GM23338 (cell line): ENCODE data around the gene ORAI2. TPM values are rescaled to one million over a fixed set of nuclear protein-coding genes. Genes with fewer than 3 reads are reported as not detected.

ENCODE experiments used
- ATAC-seq: fragments of 200-7000 bp; cut with Tn5 transposase; 3 replicates; pipeline ENCODE4 v1.9.1; 2020
- DNase-seq: peaks from one replicate; pipeline ENCODE4 v3.0.0-alpha.2; 2015; ENCODE audit warnings: low spot score
- H2AFZ ChIP-seq: fragments of 200-600 bp; sonication (generic); 2 replicates; pipeline ENCODE4 v1.8.0; 2016; ENCODE audit warnings: antibody characterized with exemption, mild to moderate bottlenecking, moderate library complexity
- H3F3A ChIP-seq: fragments of 200-600 bp; sonication (generic); replicated peaks from 2 replicates; pipeline ENCODE4 v1.8.0; 2017; ENCODE audit warnings: antibody characterized with exemption, mixed run types, low read depth
- H3K27ac ChIP-seq: fragments of 200-600 bp; sonication (generic); 2 replicates; pipeline ENCODE4 v1.6.1; 2016; ENCODE audit warnings: low read depth
- H3K27me3 ChIP-seq: fragments of 200-600 bp; sonication (generic); 2 replicates; pipeline ENCODE4 v1.8.0; 2016; ENCODE audit warnings: mild to moderate bottlenecking, mixed run types, moderate library complexity; ENCODE audit not compliant: insufficient read depth
- H3K36me3 ChIP-seq: fragments of 200-600 bp; sonication (generic); 2 replicates; pipeline ENCODE4 v1.8.0; 2016; ENCODE audit warnings: mild to moderate bottlenecking; ENCODE audit not compliant: insufficient read depth
- H3K4me1 ChIP-seq: fragments of 200-600 bp; sonication (generic); 2 replicates; pipeline ENCODE4 v1.8.0; 2016; ENCODE audit warnings: mild to moderate bottlenecking, moderate library complexity; ENCODE audit not compliant: insufficient read depth
- H3K4me2 ChIP-seq: fragments of 200-600 bp; sonication (generic); 2 replicates; pipeline ENCODE4 v1.7.1; 2017; ENCODE audit warnings: mixed run types
- H3K4me3 ChIP-seq: fragments of 200-600 bp; sonication (generic); 2 replicates; pipeline ENCODE4 v1.6.1; 2016; ENCODE audit warnings: mixed run types
- H3K79me2 ChIP-seq: fragments of 200-600 bp; sonication (generic); replicated peaks from 2 replicates; pipeline ENCODE4 v1.8.0; 2017; ENCODE audit warnings: mild to moderate bottlenecking; ENCODE audit not compliant: insufficient read depth
- H3K9me2 ChIP-seq: fragments of 200-600 bp; sonication (generic); 2 replicates; pipeline ENCODE4 v1.8.0; 2017; ENCODE audit not compliant: insufficient read depth
- H4K20me1 ChIP-seq: fragments of 200-600 bp; sonication (generic); replicated peaks from 2 replicates; pipeline ENCODE4 v1.8.0; 2017; ENCODE audit warnings: mild to moderate bottlenecking; ENCODE audit not compliant: insufficient read depth
- H3K27ac Mint-ChIP-seq: 2 replicates; pipeline ENCODE4 v1.8.0; 2020; ENCODE audit warnings: inconsistent platforms, mild to moderate bottlenecking, moderate library complexity, mixed read lengths
- H3K27me3 Mint-ChIP-seq: 3 replicates; pipeline ENCODE4 v1.8.0; 2022; ENCODE audit warnings: low read depth, mild to moderate bottlenecking, moderate library complexity, mixed read lengths, inconsistent platforms; ENCODE audit not compliant: insufficient read depth, poor library complexity
- H3K36me3 Mint-ChIP-seq: 3 replicates; pipeline ENCODE4 v1.8.0; 2021; ENCODE audit warnings: low read depth, mild to moderate bottlenecking, inconsistent platforms, moderate library complexity, mixed read lengths
- H3K4me1 Mint-ChIP-seq: 3 replicates; pipeline ENCODE4 v1.8.0; 2020; ENCODE audit warnings: mild to moderate bottlenecking, inconsistent platforms, mixed read lengths
- H3K4me3 Mint-ChIP-seq: 3 replicates; pipeline ENCODE4 v1.8.0; 2021; ENCODE audit warnings: moderate library complexity, mild to moderate bottlenecking, inconsistent platforms, mixed read lengths
- H3K9me3 Mint-ChIP-seq: 3 replicates; pipeline ENCODE4 v1.8.0; 2020; ENCODE audit warnings: moderate library complexity, mild to moderate bottlenecking, inconsistent platforms, mixed read lengths
- CREB1 ChIP-seq: fragments of 250-450 bp; sonication (Bioruptor Pico); IDR thresholded peaks from 2 replicates; pipeline ENCODE4 v1.5.0; 2020; ENCODE audit warnings: low read depth, mild to moderate bottlenecking, moderate library complexity
- ETS1 ChIP-seq: IDR thresholded peaks from 2 replicates; pipeline ENCODE4 v1.6.1; 2016; ENCODE audit warnings: antibody characterized with exemption
- EZH2 ChIP-seq: fragments of 200-600 bp; sonication (generic); IDR thresholded peaks from one replicate; pipeline ENCODE4 v1.8.0; 2017; ENCODE audit warnings: antibody characterized with exemption, mild to moderate bottlenecking, low read depth; ENCODE audit not compliant: unreplicated experiment
- EZH2phosphoT487 ChIP-seq: fragments of 200-600 bp; sonication (generic); IDR thresholded peaks from one replicate; pipeline ENCODE4 v1.8.1; 2018; ENCODE audit warnings: antibody characterized with exemption; ENCODE audit not compliant: unreplicated experiment
- JUNB ChIP-seq: IDR thresholded peaks from one replicate; pipeline ENCODE4 v1.6.1; 2016; ENCODE audit warnings: antibody characterized with exemption; ENCODE audit not compliant: unreplicated experiment
- NANOG ChIP-seq: IDR thresholded peaks from 2 replicates; pipeline ENCODE4 v1.6.1; 2016; ENCODE audit warnings: antibody characterized with exemption, borderline replicate concordance
- POLR2AphosphoS5 ChIP-seq: IDR thresholded peaks from 2 replicates; pipeline ENCODE4 v1.6.1; 2016; ENCODE audit warnings: antibody characterized with exemption, low read depth
- STAT1 ChIP-seq: IDR thresholded peaks from one replicate; pipeline ENCODE4 v1.6.1; 2016; ENCODE audit warnings: antibody characterized with exemption; ENCODE audit not compliant: unreplicated experiment
- ZNF114 ChIP-seq: fragments of 250-450 bp; sonication (Bioruptor Pico); IDR thresholded peaks from 2 replicates; pipeline ENCODE4 v1.5.0; 2020; ENCODE audit warnings: mild to moderate bottlenecking, moderate library complexity
- ZNF331 ChIP-seq: fragments of 250-450 bp; sonication (Bioruptor Pico); IDR thresholded peaks from 2 replicates; pipeline ENCODE4 v1.5.0; 2020; ENCODE audit warnings: low read depth, mild to moderate bottlenecking, moderate library complexity
- ZNF462 ChIP-seq: fragments of 250-450 bp; sonication (Bioruptor Pico); IDR thresholded peaks from 2 replicates; pipeline ENCODE4 v1.5.0; 2020; ENCODE audit warnings: mild to moderate bottlenecking, moderate library complexity
- polyA plus RNA-seq: library from polyadenylated mRNA; unstranded; fragments of >200 nt; fragmentation: Nextera tagmentation; extraction: Ambion mirVana; gene quantifications from 2 replicates; pipeline ENCODE4 v1.2.1, GENCODE V29; 2016
- total RNA-seq: library from RNA; depleted of rRNA; stranded (reverse); fragments of >200 nt; shearing (Covaris generic); gene quantifications from 2 replicates; pipeline ENCODE4 v1.2.3, GENCODE V29; 2014
- TF ChIP-seq, protein P1 (sequence below): IDR thresholded peaks from one replicate; pipeline ENCODE4 v1.6.1; 2018; ENCODE audit warnings: antibody characterized with exemption; ENCODE audit not compliant: unreplicated experiment
- TF ChIP-seq, protein P2 (sequence below), 2 experiments: fragments of 200-600 bp in 1 of 2; sonication (generic) in 1 of 2; conservative IDR thresholded peaks; 2 replicates each; pipeline versions ENCODE4 v1.5.1 to v1.6.1; 2016 to 2017; ENCODE audit warnings: antibody characterized with exemption in 2 of 2, low read depth in 2 of 2, mild to moderate bottlenecking in 2 of 2, moderate library complexity in 1 of 2

Gene ORAI2
- total and polyA plus RNA-seq, 2 experiments from 2014 or later, result 6.6 to 33.8 TPM

GRCh38 chr7:102409340-102409739 lies 24.0 kb upstream of the ORAI2 start:
- TF ChIP-seq EZH2phosphoT487 (no peak), POLR2AphosphoS5 (no peak), NANOG (no peak), JUNB (no peak), ZNF331 (CRISPR knock-in tag) (no peak), ZNF462 (CRISPR knock-in tag) (no peak), CREB1 (CRISPR knock-in tag) (no peak), STAT1 (no peak), EZH2 (no peak), ETS1 (no peak), ZNF114 (no peak)
- TF ChIP-seq, protein P1, sequence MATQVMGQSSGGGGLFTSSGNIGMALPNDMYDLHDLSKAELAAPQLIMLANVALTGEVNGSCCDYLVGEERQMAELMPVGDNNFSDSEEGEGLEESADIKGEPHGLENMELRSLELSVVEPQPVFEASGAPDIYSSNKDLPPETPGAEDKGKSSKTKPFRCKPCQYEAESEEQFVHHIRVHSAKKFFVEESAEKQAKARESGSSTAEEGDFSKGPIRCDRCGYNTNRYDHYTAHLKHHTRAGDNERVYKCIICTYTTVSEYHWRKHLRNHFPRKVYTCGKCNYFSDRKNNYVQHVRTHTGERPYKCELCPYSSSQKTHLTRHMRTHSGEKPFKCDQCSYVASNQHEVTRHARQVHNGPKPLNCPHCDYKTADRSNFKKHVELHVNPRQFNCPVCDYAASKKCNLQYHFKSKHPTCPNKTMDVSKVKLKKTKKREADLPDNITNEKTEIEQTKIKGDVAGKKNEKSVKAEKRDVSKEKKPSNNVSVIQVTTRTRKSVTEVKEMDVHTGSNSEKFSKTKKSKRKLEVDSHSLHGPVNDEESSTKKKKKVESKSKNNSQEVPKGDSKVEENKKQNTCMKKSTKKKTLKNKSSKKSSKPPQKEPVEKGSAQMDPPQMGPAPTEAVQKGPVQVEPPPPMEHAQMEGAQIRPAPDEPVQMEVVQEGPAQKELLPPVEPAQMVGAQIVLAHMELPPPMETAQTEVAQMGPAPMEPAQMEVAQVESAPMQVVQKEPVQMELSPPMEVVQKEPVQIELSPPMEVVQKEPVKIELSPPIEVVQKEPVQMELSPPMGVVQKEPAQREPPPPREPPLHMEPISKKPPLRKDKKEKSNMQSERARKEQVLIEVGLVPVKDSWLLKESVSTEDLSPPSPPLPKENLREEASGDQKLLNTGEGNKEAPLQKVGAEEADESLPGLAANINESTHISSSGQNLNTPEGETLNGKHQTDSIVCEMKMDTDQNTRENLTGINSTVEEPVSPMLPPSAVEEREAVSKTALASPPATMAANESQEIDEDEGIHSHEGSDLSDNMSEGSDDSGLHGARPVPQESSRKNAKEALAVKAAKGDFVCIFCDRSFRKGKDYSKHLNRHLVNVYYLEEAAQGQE, result no peak
- TF ChIP-seq, protein P2, sequence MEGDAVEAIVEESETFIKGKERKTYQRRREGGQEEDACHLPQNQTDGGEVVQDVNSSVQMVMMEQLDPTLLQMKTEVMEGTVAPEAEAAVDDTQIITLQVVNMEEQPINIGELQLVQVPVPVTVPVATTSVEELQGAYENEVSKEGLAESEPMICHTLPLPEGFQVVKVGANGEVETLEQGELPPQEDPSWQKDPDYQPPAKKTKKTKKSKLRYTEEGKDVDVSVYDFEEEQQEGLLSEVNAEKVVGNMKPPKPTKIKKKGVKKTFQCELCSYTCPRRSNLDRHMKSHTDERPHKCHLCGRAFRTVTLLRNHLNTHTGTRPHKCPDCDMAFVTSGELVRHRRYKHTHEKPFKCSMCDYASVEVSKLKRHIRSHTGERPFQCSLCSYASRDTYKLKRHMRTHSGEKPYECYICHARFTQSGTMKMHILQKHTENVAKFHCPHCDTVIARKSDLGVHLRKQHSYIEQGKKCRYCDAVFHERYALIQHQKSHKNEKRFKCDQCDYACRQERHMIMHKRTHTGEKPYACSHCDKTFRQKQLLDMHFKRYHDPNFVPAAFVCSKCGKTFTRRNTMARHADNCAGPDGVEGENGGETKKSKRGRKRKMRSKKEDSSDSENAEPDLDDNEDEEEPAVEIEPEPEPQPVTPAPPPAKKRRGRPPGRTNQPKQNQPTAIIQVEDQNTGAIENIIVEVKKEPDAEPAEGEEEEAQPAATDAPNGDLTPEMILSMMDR (conservative IDR thresholded peaks at IDR 0.05; ENCODE audit: low read depth in 2 of 2), result no peak
- H3K27ac Mint-ChIP-seq, result no peak overlapping the region
- Histone ChIP-seq H3K27ac (no peak overlapping the region), H4K20me1 (peaks cover 24% of the 10 kb centered on the region), H3K36me3 (peaks cover 46% of the 10 kb centered on the region), H3K27me3 (no peaks in the 10 kb centered on the region), H3K79me2 (no peaks in the 10 kb centered on the region; the same call in 1 of the 2 replicates), H3K9me2 (no peaks in the 10 kb centered on the region), H3K4me1 (no peaks in the 10 kb centered on the region), H3K4me2 (no peak overlapping the region), H3K4me3 (no peak overlapping the region), H3F3A (peaks cover 3% of the 10 kb centered on the region), H2AFZ (no peak overlapping the region)
- H3K27me3 Mint-ChIP-seq, result peaks cover 5% of the 10 kb centered on the region
- peaks cover 1% of the 10 kb centered on the region; the same call in 1 of the 3 replicates for H3K4me1 Mint-ChIP-seq
- peaks cover 8% of the 10 kb centered on the region; the same call in 2 of the 3 replicates for H3K9me3 Mint-ChIP-seq
- H3K36me3 Mint-ChIP-seq, result peaks cover 83% of the 10 kb centered on the region
- DNase-seq (no peak), ATAC-seq (no peak)
- no peak overlapping the region for H3K4me3 Mint-ChIP-seq
